Sigmoid colon (tissue), 7 donors: ENCODE results near the gene NOD2. TPM values are rescaled to one million over a fixed set of nuclear protein-coding genes. Genes with fewer than 3 reads are reported as not detected.

Experiments
- DNase-seq: peaks from one replicate; pipeline ENCODE4 v3.0.0-alpha.2; 2019
- H3K27ac ChIP-seq, 4 donors: fragments of 200-600 bp; sonication (generic); one replicate each; pipeline ENCODE4 v1.5.1; 2016 to 2019; ENCODE audit warnings: mild to moderate bottlenecking in 1 of 4
- H3K27me3 ChIP-seq, 3 donors: fragments of 200-600 bp; sonication (generic); one replicate each; pipeline ENCODE4 v1.5.1; 2019; ENCODE audit warnings: mild to moderate bottlenecking in 1 of 3
- H3K36me3 ChIP-seq, 4 donors: fragments of 200-600 bp; sonication (generic); one replicate each; pipeline ENCODE4 v1.5.1; 2016 to 2019
- H3K4me1 ChIP-seq, 4 donors: fragments of 200-600 bp; sonication (generic); one replicate each; pipeline ENCODE4 v1.5.1; 2017 to 2019
- H3K4me3 ChIP-seq, 4 donors: fragments of 200-600 bp; sonication (generic); one replicate each; pipeline ENCODE4 v1.5.1; 2017 to 2019; ENCODE audit warnings: mild to moderate bottlenecking in 2 of 4, moderate library complexity in 1 of 4
- H3K9me3 ChIP-seq, 4 donors: fragments of 200-600 bp in 3 of 4; sonication (generic) in 3 of 4; one replicate each; pipeline versions ENCODE4 v1.5.1 to v1.6.1; 2013 to 2019
- CTCF ChIP-seq, 4 experiments: fragments of 450-650 bp in 3 of 4; fragments of 200-600 bp in 1 of 4; IDR thresholded peaks; one replicate each; pipeline ENCODE4 v1.5.1; 2016 to 2019; ENCODE audit warnings: antibody characterized with exemption in 4 of 4, mild to moderate bottlenecking in 3 of 4, moderate library complexity in 2 of 4
- EP300 ChIP-seq, 4 donors: sonication (generic); formaldehyde crosslinking; IDR thresholded peaks; one replicate each; pipeline ENCODE4 v1.6.1; 2017; ENCODE audit warnings: antibody characterized with exemption in 4 of 4
- POLR2A ChIP-seq, 2 donors: fragments of 450-650 bp; IDR thresholded peaks; one replicate each; pipeline ENCODE4 v1.6.1; 2016; ENCODE audit warnings: antibody characterized with exemption in 2 of 2, mild to moderate bottlenecking in 2 of 2, moderate library complexity in 2 of 2
- POLR2AphosphoS5 ChIP-seq, 4 donors: sonication (generic); formaldehyde crosslinking; IDR thresholded peaks; one replicate each; pipeline ENCODE4 v1.6.1; 2017; ENCODE audit warnings: antibody characterized with exemption in 4 of 4
- WGBS, 2 donors: extraction: QIAGEN DNeasy Blood & Tissue Kit; methylation state at CpG; one replicate each; pipeline ENCODE4 v1.1.7; 2013; 5-methylcytosine and 5-hydroxymethylcytosine counted together
- intact Hi-C: fragments of 100-400 bp; cut with DNase I; formaldehyde crosslinking; loops from one replicate; pipeline ENCODE4 v1.15.1; 2023
- polyA plus RNA-seq, 3 donors: library from polyadenylated mRNA; stranded (reverse); fragments of 200-250 nt; gene quantifications; one replicate each; pipeline ENCODE4 v1.2.3, GENCODE V29; 2013
- total RNA-seq, 4 donors: library from RNA; depleted of rRNA; stranded (reverse); fragments of >200 nt; gene quantifications; one replicate each; pipeline ENCODE4 v1.1.0, GENCODE V29; 2016
- donor health status: healthy with polysubstance abuse.
- donor health status: Bipolar disorder and iron deficiency.
- donor health status: healthy.

NOD2 gene
- total and polyA plus RNA-seq, 7 donors: 0.23 to 3.0 (median 2.5) TPM

GRCh38 chr16:50695017-50696000 is 1.9 kb downstream of the NOD2 start:
- 95% methylated on average over 9 of the region's 9 CpGs for WGBS, 2 donors
- peak overlapping the region in 2 of 4 donors; percentile 46 to 67 for H3K27ac ChIP-seq
- H3K27me3 ChIP-seq: peaks cover 0 to 4% (median 0%) of the 10 kb centered on the region in 3 donors
- H3K4me1 ChIP-seq: peaks cover 0 to 36% (median 29%) of the 10 kb centered on the region in 4 donors
- intact Hi-C loops: loop anchor here (5.0 to 10.0 kb wide), 2 partner anchors 47 to 109 kb away; partner anchors contain the start of gene CYLD
- no peaks in the 10 kb centered on the region for H3K9me3 ChIP-seq
- H3K36me3 ChIP-seq: no peaks in the 10 kb centered on the region
- H3K4me3 ChIP-seq: no peak overlapping the region
- TF ChIP-seq POLR2A (IDR thresholded peaks at IDR 0.05) (no peak), POLR2AphosphoS5 (IDR thresholded peaks at IDR 0.05) (peak in 2 of 4 donors; percentile 40 to 46)
- DNase-seq: no peak

GRCh38 chr16:50696126-50696525 is 2.7 kb downstream of the NOD2 start:
- Histone ChIP-seq H3K27me3 (peaks cover 0 to 4% (median 0%) of the 10 kb centered on the region in 3 donors), H3K27ac (peak overlapping the region; percentile 3 to 67 (median 47)), H3K9me3 (no peaks in the 10 kb centered on the region), H3K4me1 (peaks cover 0 to 36% (median 29%) of the 10 kb centered on the region in 4 donors), H3K36me3 (no peaks in the 10 kb centered on the region), H3K4me3 (no peak overlapping the region)
- no peak for DNase-seq
- WGBS, 2 donors: 28 to 45% methylated on average over 5 of the region's 5 CpGs
- TF ChIP-seq POLR2A (IDR thresholded peaks at IDR 0.05) (no peak), CTCF (IDR thresholded peaks at IDR 0.05) (no peak), POLR2AphosphoS5 (IDR thresholded peaks at IDR 0.05) (no peak), EP300 (IDR thresholded peaks at IDR 0.05) (no peak)
- intact Hi-C loops: loop anchor here (5.0 to 10.0 kb wide), 2 partner anchors 46 to 109 kb away; partner anchors contain the start of gene CYLD

DNA sequence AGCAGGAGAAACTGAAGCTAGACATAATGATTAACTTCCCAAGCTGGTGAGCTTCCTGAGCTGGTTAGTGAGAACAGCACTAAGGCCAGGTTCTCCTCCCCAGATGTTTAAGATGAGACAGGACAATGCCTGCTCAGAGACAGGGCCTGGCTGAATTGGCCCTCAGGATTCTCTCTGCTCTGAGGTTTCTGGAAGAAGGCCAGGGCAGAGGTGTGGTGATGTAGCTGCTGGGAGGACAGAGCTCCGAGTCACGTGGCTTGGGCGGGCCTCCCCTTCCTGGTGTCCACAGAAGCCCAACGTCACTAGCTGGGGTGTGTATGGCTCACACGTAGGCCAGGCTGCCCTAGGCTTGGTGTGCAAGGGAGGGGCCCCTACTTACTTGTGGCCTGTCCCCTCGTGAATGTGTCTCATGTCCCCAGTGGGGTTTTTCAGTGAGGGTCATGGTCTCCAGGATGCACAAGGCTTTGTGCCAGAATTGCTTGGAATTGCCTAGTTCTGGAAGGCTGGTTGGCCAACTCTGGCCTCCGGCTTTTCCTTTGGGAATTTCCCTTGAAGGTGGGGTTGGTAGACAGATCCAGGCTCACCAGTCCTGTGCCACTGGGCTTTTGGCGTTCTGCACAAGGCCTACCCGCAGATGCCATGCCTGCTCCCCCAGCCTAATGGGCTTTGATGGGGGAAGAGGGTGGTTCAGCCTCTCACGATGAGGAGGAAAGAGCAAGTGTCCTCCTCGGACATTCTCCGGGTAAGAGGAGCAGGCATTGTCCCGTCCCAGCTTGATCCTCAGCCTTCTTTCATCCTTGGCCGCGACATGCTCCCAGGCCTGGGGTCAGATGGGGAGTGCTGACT is 3.4 kb downstream of the NOD2 start:
- Histone ChIP-seq H3K4me1 (peaks cover 0 to 36% (median 29%) of the 10 kb centered on the region in 4 donors), H3K4me3 (no peak overlapping the region), H3K36me3 (no peaks in the 10 kb centered on the region), H3K27ac (peak overlapping the region; percentile 48 to 77 (median 64)), H3K27me3 (peaks cover 0 to 4% (median 0%) of the 10 kb centered on the region in 3 donors), H3K9me3 (no peaks in the 10 kb centered on the region)
- peak; percentile 91 for DNase-seq
- WGBS, 2 donors: 56 to 67% methylated on average over 15 of the region's 15 CpGs
- TF ChIP-seq POLR2A (IDR thresholded peaks at IDR 0.05): no peak
- TF ChIP-seq POLR2AphosphoS5 (IDR thresholded peaks at IDR 0.05): peak in 1 of 4 donors; percentile 43
- intact Hi-C loops: loop anchor here (5.0 to 10.0 kb wide), 2 partner anchors 46 to 108 kb away; partner anchors contain the start of gene CYLD

GRCh38 chr16:50697421-50697715 is 4.0 kb downstream of the NOD2 start:
- intact Hi-C loops: loop anchor here (5.0 to 10.0 kb wide), 2 partner anchors 45 to 107 kb away; partner anchors contain the start of gene CYLD
- H3K4me1 ChIP-seq: peaks cover 0 to 36% (median 29%) of the 10 kb centered on the region in 4 donors
- H3K27me3 ChIP-seq: peaks cover 0 to 4% (median 0%) of the 10 kb centered on the region in 3 donors
- TF ChIP-seq POLR2AphosphoS5 (IDR thresholded peaks at IDR 0.05) (no peak), EP300 (IDR thresholded peaks at IDR 0.05) (no peak), POLR2A (IDR thresholded peaks at IDR 0.05) (no peak), CTCF (IDR thresholded peaks at IDR 0.05) (no peak)
- no peaks in the 10 kb centered on the region for H3K9me3 ChIP-seq
- peak overlapping the region; percentile 48 to 77 (median 64) for H3K27ac ChIP-seq
- peak overlapping the region in 2 of 4 donors; percentile 37 to 39 for H3K4me3 ChIP-seq
- H3K36me3 ChIP-seq: no peaks in the 10 kb centered on the region
- DNase-seq: no peak
- WGBS, 2 donors: 95 to 97% methylated on average over 5 of the region's 5 CpGs
